Measurements from ENCODE around the gene BRD2.

DNA sequence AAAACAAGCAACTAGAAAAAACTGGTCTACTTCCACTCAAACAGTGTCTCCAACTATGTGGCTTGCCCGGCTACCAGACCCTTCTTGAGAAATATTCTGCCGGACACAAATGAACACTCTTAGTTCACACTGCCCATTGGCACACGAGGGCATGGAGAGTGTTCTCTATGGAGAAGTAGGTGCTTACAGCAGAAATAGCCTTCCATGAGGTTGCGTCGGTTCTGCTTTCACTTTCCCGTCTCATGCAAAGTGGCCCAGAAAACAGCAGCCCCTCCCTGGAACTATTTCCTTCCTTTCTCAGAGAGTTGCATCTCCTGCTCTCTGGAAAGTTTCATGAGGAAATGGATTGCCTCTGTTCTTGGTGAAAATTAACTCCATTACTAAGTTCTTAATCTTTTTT is 50.5 kb downstream of the BRD2 start:
- TF ChIP-seq CTCF (IDR thresholded peaks at IDR 0.05) (no peak), EZH2 (IDR thresholded peaks at IDR 0.05; ENCODE audit: borderline replicate concordance, insufficient read depth, low read depth, low read length, poor library complexity, severe bottlenecking) (no peak)

Measured in B cell (primary cell).